Activated CD8-positive, alpha-beta T cell treated with anti-CD3 and anti-CD28 coated beads for 36 hours (primary cell): Measurements from ENCODE around the gene PLA2G3. TPM values are rescaled to one million over a fixed set of nuclear protein-coding genes. Genes with fewer than 3 reads are reported as not detected.

ENCODE experiments used
- ATAC-seq: fragments of 200-7000 bp; cut with Tn5 transposase; one replicate; pipeline ENCODE4 v1.10.0; 2021; ENCODE audit warnings: mild to moderate bottlenecking, moderate library complexity
- CTCF ChIA-PET: fragments of 350-600 bp; sonication (Branson Sonifier 250); formaldehyde crosslinking; loops from one replicate; lab custom pipeline; 2021; ENCODE audit warnings: antibody characterized with exemption; lab: Charles Lee
- POLR2A ChIA-PET: fragments of 350-600 bp; sonication (Branson Sonifier 250); formaldehyde crosslinking; loops from one replicate; lab custom pipeline; 2021; ENCODE audit warnings: antibody characterized with exemption; lab: Charles Lee
- DNase-seq: peaks from one replicate; pipeline ENCODE4 v3.0.0-alpha.2; 2020
- H3K27ac Mint-ChIP-seq: one replicate; pipeline ENCODE4 v1.8.0; 2021; ENCODE audit warnings: mild to moderate bottlenecking, mixed read lengths
- H3K27me3 Mint-ChIP-seq: one replicate; pipeline ENCODE4 v1.8.0; 2021; ENCODE audit warnings: mixed read lengths
- H3K36me3 Mint-ChIP-seq: one replicate; pipeline ENCODE4 v1.8.0; 2021; ENCODE audit warnings: low read depth, mixed read lengths
- H3K4me1 Mint-ChIP-seq: one replicate; pipeline ENCODE4 v1.8.0; 2021; ENCODE audit warnings: low read depth, mixed read lengths
- H3K4me3 Mint-ChIP-seq: one replicate; pipeline ENCODE4 v1.8.0; 2021; ENCODE audit warnings: mild to moderate bottlenecking, moderate library complexity, mixed read lengths
- H3K9me3 Mint-ChIP-seq: one replicate; pipeline ENCODE4 v1.8.0; 2021; ENCODE audit warnings: mixed read lengths
- intact Hi-C: fragments of 100-400 bp; cut with micrococcal nuclease; formaldehyde crosslinking; loops from one replicate; pipeline ENCODE4 v1.10.0; 2022
- total RNA-seq, 2 experiments: library from RNA; stranded (reverse); gene quantifications; one replicate each; pipeline ENCODE4 v1.2.3, GENCODE V29; 2021
- TF ChIP-seq, protein P1 (sequence below): fragments of 200-600 bp; IDR thresholded peaks from one replicate; pipeline ENCODE4 v1.8.0; 2022; ENCODE audit warnings: antibody characterized with exemption, mild to moderate bottlenecking

The PLA2G3 gene
- total RNA-seq, 2 experiments from 2014 or later: not detected

DNA sequence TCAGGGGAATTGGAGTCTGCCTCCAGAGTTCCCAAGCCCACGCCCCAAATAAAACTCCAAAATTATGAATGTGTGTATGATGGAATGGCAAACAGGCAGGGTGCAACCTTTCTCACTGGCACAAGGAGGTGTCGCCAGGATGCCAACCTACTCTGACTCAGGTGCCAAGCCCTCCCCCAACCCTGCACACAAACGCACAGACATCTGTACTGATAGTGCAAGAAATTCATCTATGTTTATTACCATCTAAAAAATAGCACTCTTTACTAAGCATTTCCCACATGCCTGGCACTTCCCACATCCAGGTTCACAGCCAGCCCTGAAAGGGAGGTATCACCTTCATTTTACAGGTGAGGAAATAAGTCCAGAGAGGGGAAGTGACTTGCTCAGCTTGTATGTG is 1.2 kb downstream of the PLA2G3 start:
- ATAC-seq (no peak), DNase-seq (no peak)
- no peak overlapping the region for H3K27ac Mint-ChIP-seq
- H3K27me3 Mint-ChIP-seq: no peaks in the 10 kb centered on the region
- CTCF ChIA-PET: no interaction called here
- H3K4me1 Mint-ChIP-seq: no peaks in the 10 kb centered on the region
- H3K4me3 Mint-ChIP-seq: no peak overlapping the region
- intact Hi-C loops: no loop called here
- H3K36me3 Mint-ChIP-seq: no peaks in the 10 kb centered on the region
- no peaks in the 10 kb centered on the region for H3K9me3 Mint-ChIP-seq
- TF ChIP-seq, protein P1, sequence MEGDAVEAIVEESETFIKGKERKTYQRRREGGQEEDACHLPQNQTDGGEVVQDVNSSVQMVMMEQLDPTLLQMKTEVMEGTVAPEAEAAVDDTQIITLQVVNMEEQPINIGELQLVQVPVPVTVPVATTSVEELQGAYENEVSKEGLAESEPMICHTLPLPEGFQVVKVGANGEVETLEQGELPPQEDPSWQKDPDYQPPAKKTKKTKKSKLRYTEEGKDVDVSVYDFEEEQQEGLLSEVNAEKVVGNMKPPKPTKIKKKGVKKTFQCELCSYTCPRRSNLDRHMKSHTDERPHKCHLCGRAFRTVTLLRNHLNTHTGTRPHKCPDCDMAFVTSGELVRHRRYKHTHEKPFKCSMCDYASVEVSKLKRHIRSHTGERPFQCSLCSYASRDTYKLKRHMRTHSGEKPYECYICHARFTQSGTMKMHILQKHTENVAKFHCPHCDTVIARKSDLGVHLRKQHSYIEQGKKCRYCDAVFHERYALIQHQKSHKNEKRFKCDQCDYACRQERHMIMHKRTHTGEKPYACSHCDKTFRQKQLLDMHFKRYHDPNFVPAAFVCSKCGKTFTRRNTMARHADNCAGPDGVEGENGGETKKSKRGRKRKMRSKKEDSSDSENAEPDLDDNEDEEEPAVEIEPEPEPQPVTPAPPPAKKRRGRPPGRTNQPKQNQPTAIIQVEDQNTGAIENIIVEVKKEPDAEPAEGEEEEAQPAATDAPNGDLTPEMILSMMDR: no peak
- POLR2A ChIA-PET: interaction anchor here (1.1 kb wide), 1 partner anchor 72 kb away, joined by 3 read pairs; no protein-coding TSS in a partner anchor

DNA sequence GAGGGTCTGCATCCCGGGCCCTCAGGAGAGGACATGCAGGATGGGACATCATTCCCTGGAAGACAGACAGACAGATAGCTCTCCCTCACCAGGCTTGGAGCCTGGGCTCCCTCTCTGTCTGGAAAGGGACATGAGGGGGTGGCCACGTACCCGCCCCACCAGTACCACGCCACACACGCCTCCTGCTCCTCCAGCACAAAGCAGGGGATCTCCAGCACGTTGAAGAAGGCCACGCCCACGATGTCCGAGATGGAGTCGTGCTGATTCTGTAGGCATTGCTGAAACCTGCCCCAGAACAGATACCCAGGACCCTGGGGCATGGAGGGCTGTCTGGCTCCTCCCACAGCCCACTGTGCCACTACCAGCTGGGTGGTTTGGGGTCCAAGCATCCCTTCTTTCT is 2.2 kb downstream of the PLA2G3 start:
- Mint-ChIP-seq H3K4me1 (no peaks in the 10 kb centered on the region), H3K27ac (no peak overlapping the region), H3K27me3 (no peaks in the 10 kb centered on the region), H3K9me3 (no peaks in the 10 kb centered on the region), H3K36me3 (no peaks in the 10 kb centered on the region), H3K4me3 (no peak overlapping the region)
- ChIA-PET POLR2A (interaction anchor here (0.6 kb wide), 1 partner anchor 101 kb away, joined by 3 read pairs; no protein-coding TSS in a partner anchor), CTCF (no interaction called here)
- TF ChIP-seq, protein P1: no peak
- no peak for ATAC-seq
- intact Hi-C loops: no loop called here
- no peak for DNase-seq

DNA sequence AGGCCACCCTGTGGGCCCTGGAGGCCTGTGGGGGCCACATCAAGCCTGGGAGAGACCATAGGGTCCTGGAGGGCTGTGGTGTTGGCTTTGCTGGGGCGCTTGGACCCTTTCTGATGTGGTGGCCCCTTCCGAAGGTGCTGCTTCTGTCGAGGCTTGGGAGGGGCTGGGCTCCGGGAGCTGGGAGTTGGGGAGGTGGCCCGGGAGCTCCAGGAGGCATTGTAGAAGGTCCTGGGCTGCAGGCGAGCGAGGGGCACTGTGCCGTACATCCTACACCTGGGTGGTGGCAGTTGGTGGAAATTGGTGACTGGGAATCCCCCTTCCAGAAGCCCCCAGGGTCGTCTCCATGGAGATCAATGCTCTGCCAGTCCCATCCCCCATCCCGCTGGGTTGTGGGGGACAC is 2.6 kb downstream of the PLA2G3 start:
- TF ChIP-seq, protein P1: no peak
- ATAC-seq (no peak), DNase-seq (no peak)
- intact Hi-C loops: no loop called here
- ChIA-PET POLR2A (no interaction called here), CTCF (no interaction called here)
- Mint-ChIP-seq H3K4me1 (no peaks in the 10 kb centered on the region), H3K9me3 (no peaks in the 10 kb centered on the region), H3K4me3 (no peak overlapping the region), H3K27me3 (no peaks in the 10 kb centered on the region), H3K36me3 (no peaks in the 10 kb centered on the region), H3K27ac (no peak overlapping the region)

DNA sequence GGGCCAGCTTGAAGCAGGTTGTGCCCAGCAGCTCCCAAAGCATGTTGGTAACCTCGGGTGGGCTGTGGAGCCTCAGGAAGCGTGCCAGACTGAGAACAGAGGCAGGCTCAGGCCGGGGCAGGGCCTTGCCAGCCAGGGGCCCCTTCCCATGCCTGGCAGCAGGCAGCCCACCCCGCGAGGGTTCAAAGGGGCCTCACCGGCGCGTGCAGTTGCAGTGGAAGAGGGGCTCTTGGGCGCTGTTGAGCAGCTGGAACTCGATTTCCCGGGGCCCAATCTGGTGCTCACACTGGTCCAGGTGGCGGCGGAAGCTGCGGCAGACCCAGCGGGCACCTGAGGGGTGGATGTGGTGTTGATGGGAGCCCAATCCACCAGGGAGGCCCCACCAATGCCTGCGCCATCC is 3.6 kb downstream of the PLA2G3 start:
- ChIA-PET POLR2A (interaction anchor here (0.7 kb wide), 1 partner anchor 8 kb away, joined by 3 read pairs; no protein-coding TSS in a partner anchor), CTCF (no interaction called here)
- TF ChIP-seq, protein P1: no peak
- Mint-ChIP-seq H3K27me3 (no peaks in the 10 kb centered on the region), H3K36me3 (no peaks in the 10 kb centered on the region), H3K27ac (no peak overlapping the region), H3K4me3 (no peak overlapping the region), H3K9me3 (no peaks in the 10 kb centered on the region), H3K4me1 (no peaks in the 10 kb centered on the region)
- no peak for DNase-seq
- intact Hi-C loops: no loop called here
- no peak for ATAC-seq

DNA sequence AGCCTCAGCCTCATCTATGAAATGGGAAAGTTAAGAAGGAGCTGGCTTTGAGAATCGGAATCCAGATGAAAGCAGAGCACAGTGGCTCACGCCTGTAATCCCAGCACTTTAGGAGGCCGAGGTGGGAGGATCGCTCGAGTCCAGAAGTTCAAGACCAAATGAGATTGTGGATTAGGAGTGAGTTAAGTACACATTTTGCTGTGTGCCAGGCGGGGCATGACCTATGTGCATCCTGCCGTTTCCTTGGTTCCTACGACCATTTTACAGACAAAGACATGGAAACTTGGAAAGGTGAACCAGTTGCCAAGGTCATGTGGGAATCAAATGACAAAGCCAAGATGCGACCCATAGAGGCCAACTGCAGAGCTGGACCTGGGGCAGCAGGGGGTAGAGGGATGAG is 4.2 kb downstream of the PLA2G3 start:
- no peak overlapping the region for H3K4me3 Mint-ChIP-seq
- POLR2A ChIA-PET: interaction anchor here (0.7 kb wide), 1 partner anchor 8 kb away, joined by 3 read pairs; no protein-coding TSS in a partner anchor

More for the DNA sequence above, 4.2 kb downstream of the PLA2G3 start:
- H3K27me3 Mint-ChIP-seq: no peaks in the 10 kb centered on the region
- H3K27ac Mint-ChIP-seq: no peak overlapping the region
- no peak for ATAC-seq
- no peaks in the 10 kb centered on the region for H3K9me3 Mint-ChIP-seq
- H3K36me3 Mint-ChIP-seq: no peaks in the 10 kb centered on the region
- TF ChIP-seq, protein P1: no peak
- CTCF ChIA-PET: interaction anchor here (1.4 kb wide), 1 partner anchor 136 kb away, joined by 5 read pairs; no protein-coding TSS in a partner anchor
- H3K4me1 Mint-ChIP-seq: no peaks in the 10 kb centered on the region
- no peak for DNase-seq
- intact Hi-C loops: no loop called here
